NOMO-1 treated with DMSO at 0.1 percent for 48 hours (cell line): ENCODE data around the gene SOX6.
"Not testable (repeated sequence)": the region's sequence is repeated elsewhere in the genome, so short reads cannot be mapped to it uniquely, and the experiment has no call there.

Experiments used
- DNase-seq: peaks from one replicate; lab custom pipeline; 2025; ENCODE audit not compliant: unreplicated experiment; lab: John Stamatoyannopoulos, UW

Gene SOX6

GRCh38 chr11:16356057-16356760 is at the start of gene SOX6:
Gene SOX6, minus strand, starts transcription at chr11:16356546. Its CDS starts 15,298 bp downstream, at chr11:16341248.
- DNase-seq: no peak

- no peak for DNase-seq
Measured at GRCh38 chr11:16404781-16405285, 48.5 kb upstream of the SOX6 start.

GRCh38 chr11:16403851-16404250 is 47.5 kb upstream of the SOX6 start:
- DNase-seq: no peak

DNA sequence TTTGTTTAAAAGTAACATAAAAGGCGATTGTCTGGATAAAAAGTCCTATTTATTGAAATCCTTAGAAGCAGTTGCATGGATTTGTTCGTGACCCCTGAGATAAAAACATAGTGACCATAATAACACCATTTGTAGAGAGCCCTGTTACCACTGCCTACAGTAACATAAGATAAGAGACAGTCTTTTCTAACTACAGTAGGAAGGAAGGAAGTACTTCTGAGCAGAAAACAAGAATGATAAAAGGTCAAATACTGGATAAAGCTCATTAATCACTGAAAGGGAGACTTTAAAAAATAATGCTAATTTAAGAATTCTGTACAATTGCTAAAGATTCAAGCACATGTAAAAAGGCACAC is 47.1 kb upstream of the SOX6 start:
- DNase-seq: no peak

- no peak for DNase-seq
Measured at GRCh38 chr11:16402654-16403447, 46.5 kb upstream of the SOX6 start.

GRCh38 chr11:16397390-16397789 is 41.0 kb upstream of the SOX6 start:
- DNase-seq: no peak

GRCh38 chr11:16395601-16396000 is 39.3 kb upstream of the SOX6 start:
- DNase-seq: no peak

- DNase-seq: no peak
Measured at GRCh38 chr11:16394947-16395346, 38.6 kb upstream of the SOX6 start.

DNA sequence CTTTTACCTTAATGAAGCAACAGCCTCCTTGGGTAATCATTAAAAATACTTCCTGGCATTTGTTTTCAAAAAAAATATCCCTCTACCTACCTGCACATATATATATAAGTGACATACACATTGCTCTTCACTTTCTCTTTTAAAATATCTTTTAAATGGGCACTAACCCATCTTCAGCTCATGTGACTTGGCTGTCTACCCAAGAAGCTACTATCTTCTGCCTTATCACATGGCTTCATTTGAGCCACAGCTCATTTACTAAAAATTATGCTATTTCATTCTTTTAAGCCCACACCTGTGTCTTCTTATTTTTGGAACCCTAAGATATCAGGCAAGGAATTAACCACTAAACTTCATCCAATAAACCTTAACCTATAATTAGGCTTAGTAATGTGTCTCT is 37.0 kb upstream of the SOX6 start:
- no peak for DNase-seq

DNA sequence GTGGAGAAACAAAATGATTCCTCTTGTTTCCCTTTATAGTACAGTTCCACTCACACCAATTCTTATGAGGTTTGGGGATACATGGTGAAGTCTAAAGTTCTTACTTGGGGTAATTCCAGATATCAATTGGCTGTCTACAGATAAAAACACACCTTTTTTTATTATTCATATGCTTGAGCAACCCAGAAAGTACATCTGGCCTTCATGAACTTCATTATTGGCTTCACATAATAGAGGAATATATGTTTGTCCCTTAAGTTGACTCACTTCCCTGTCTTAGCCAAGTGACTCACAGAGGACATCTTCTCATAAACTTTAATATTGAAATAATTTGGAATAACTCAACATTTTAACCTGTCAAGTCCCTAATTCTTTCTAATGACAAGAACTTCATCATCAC is 36.3 kb upstream of the SOX6 start:
- no peak for DNase-seq

DNA sequence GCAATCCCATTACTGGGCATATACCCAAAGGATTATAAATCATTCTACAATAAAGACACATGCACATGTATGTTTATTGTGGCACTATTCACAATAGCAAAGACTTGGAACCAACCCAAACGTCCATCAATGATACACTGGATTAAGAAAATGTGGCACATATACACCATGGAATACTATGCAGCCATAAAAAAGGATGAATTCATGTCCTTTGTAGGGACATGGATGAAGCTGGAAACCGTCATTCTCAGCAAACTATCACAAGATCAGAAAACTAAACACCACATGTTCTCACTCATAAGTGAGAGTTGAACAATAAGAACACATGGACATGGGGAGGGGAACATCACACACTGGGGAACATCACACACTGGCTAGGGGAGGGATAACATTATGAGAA is 34.5 kb upstream of the SOX6 start:
- not testable (repeated sequence) for DNase-seq

DNA sequence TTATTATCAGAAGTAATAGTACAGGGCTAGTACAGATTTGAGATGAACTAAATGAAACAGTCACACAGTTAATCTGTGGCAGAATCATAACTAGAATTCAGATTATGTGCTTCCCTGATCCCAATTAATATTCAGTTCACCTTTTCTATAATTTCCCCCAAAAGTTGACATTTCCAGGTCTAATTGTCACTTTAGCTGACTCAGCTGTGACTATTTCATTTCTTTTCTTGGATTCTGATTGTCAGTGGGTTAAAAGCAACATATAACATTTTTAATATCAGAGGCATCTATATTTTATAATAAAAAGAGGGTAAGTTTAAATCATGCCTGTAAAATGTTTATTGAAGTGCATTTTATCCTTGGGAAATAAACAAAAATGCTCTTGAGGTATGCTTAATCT is 28.8 kb upstream of the SOX6 start:
- no peak for DNase-seq

DNA sequence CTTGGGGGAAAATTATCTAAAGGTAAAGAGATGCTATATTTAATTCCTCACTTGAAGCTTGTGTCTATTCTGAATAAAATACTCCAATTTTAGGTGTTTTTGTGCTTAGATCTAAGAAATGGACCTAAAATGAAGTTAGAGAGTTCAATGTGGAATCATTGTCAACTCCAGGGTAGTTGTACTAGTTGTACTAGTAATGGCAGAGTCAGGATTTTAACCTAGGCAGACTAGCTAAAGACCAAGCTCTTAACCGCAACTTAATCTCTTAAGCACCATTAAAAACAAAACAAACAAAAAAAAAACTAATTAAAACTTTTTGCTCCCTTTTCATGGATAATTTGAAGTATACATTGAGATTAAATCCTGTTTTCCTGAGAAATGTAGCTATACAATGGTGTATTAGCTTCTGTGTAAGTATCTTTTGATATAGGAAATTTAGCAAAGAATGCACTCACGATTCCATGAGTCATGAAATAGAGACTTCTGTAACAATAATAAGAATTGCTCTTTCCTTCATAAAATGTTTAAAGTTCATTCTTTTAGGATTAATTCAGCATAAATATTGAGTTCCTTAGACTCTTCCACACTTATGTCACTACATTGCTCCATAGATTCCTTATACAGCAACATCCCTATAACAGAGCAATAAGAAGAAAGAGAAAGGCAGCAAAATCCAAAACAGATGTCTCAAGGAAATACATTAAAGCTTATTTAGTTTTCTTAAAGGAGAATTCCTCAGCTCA is 26.5 kb upstream of the SOX6 start:
- no peak for DNase-seq

DNA sequence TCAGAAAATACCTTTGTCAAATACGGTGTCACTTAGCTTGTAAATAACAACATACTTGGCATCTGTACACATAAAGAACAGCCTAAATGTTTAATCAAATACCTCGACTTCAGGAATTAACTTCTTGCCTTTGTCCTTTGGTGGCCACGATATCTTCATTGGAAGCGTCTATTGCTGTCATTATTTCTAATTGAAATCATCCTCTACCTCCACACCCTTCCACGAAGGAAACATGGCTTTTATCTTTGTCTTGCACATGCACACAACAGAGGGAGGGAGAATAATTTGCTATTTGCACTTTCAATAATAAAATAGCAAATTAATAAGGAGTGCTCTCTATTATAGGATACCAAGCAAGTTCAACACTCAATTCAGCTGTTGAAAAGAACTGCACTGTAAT is 25.8 kb upstream of the SOX6 start:
- DNase-seq: no peak

- no peak for DNase-seq
Measured at GRCh38 chr11:16380941-16381568, 24.7 kb upstream of the SOX6 start.

- DNase-seq: no peak
Measured at GRCh38 chr11:16378906-16379305, 22.6 kb upstream of the SOX6 start.

DNA sequence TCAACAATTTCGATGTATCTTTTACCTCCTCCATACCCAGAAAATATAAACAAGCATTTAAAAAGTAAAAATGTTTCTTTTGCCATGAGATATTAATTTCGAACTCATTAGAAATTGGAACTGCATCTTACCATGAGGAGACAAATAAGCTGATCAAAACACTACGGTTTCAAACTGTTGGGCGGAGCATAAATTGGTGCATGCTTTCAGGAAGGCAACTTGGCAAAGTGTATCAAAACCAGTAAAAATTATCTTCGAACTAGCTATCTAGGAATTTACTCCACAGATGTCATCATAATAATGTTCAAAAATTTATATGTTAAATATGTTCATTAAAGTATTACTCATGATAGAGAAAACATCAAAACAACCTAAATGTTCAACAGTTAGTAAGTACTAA is 21.4 kb upstream of the SOX6 start:
- no peak for DNase-seq

DNA sequence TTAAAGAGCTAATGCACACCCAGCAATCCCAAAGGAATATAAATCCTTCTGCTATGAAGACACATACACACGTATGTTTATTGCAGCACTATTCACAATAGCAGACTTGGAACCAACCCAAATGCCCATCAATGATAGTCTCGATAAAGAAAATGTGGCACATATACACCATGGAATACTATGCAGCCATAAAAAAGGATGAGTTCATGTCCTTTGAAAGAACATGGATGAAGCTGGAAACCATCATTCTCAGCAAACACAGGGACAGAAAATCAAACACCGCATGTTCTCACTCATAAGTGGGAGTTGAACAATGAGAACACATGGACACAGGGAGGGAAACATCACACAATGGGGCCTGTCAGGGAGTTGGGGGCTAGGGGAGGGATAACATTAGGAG is 19.3 kb upstream of the SOX6 start:
- DNase-seq: not testable (repeated sequence)

DNA sequence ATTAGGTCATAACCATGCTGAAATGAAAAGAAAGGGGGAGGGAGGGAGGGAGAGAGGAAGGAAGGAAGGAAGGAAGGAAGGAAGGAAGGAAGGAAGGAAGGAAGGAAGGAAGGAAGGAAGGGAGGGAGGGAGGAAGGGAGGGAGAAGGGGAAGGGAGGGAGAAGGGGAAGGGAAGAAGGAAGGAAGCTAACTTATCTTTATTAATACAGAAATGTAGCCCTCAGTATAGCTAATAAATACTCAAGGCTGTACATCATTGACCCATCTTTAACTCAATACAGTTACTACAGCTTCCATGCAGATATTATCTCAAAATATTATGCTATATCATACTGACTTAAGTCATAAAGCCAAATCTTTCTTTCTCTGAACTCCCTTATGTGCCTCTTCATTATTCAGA is 17.4 kb upstream of the SOX6 start:
- DNase-seq: no peak

- no peak for DNase-seq
Measured at GRCh38 chr11:16372355-16372754, 16.0 kb upstream of the SOX6 start.

DNA sequence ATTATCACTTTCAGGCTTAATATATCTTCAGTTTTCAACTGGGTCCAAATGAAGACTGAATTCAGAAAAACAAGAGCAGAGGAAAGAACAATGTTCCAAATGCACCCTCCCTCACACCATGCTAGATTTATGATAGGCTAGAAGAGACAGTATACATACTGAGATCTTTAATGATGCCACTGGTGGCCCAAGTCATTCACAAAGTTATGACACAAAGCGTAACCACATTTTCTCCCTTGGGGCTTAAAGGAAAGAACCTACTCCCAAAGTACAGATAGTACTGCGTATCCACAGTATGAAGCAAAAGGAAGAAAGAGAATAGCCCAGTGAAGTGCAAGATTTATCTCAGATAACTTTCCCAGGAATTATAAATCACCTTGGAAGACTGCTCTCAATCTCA is 10.9 kb upstream of the SOX6 start:
- no peak for DNase-seq
